Measurements from ENCODE around the gene PRICKLE2. TPM values are rescaled to one million over a fixed set of nuclear protein-coding genes. Genes with fewer than 3 reads are reported as not detected.

The PRICKLE2 gene
- total RNA-seq, 4 donors from 2014 or later: 71.8 to 99.9 (median 84.4) TPM

- DNase-seq (ENCODE audit: extremely low spot score): peak; percentile 78
- Histone ChIP-seq H3K9me3 (no peaks in the 10 kb centered on the region), H3K27ac (replicated peaks in 1 of 4) (no peak overlapping the region), H3K4me3 (no peak overlapping the region), H3K27me3 (no peaks in the 10 kb centered on the region), H3K4me1 (peaks cover 0 to 19% (median 5%) of the 10 kb centered on the region in 4 donors), H3K36me3 (no peaks in the 10 kb centered on the region)
- TF ChIP-seq POLR2AphosphoS5 (IDR thresholded peaks at IDR 0.05) (no peak), POLR2A (IDR thresholded peaks at IDR 0.05; ENCODE audit: low read depth) (no peak), EP300 (IDR thresholded peaks at IDR 0.05) (no peak)
- TF ChIP-seq, protein P1, sequence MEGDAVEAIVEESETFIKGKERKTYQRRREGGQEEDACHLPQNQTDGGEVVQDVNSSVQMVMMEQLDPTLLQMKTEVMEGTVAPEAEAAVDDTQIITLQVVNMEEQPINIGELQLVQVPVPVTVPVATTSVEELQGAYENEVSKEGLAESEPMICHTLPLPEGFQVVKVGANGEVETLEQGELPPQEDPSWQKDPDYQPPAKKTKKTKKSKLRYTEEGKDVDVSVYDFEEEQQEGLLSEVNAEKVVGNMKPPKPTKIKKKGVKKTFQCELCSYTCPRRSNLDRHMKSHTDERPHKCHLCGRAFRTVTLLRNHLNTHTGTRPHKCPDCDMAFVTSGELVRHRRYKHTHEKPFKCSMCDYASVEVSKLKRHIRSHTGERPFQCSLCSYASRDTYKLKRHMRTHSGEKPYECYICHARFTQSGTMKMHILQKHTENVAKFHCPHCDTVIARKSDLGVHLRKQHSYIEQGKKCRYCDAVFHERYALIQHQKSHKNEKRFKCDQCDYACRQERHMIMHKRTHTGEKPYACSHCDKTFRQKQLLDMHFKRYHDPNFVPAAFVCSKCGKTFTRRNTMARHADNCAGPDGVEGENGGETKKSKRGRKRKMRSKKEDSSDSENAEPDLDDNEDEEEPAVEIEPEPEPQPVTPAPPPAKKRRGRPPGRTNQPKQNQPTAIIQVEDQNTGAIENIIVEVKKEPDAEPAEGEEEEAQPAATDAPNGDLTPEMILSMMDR (IDR thresholded peaks at IDR 0.05): no peak
- intact Hi-C loops (cut with DNase I): no loop called here
- 62% methylated on average over 10 of the region's 10 CpGs for WGBS
Observed at GRCh38 chr3:64067506-64068346, 157.5 kb downstream of the PRICKLE2 start.

DNA sequence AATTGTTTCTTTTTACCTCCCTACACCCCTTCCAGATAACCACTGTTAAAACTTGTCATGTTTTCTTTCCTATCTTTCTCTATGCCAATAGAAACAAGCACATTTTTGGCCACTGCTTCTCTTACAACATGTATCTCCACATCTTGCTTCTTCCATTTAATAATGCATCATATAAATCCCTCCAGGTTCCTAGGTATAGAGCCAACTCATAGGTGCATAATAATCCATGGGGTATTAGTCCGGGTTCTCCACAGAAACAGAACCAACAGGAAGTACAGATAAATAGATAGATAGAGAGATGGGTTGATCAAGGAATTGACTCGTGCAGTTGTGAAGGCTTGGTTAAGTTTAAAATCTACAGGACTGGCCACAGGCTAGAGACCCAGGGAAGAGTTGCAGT is 160.5 kb downstream of the PRICKLE2 start:
- 89% methylated on average over 2 of the region's 2 CpGs for WGBS
- Histone ChIP-seq H3K36me3 (no peaks in the 10 kb centered on the region), H3K27me3 (no peaks in the 10 kb centered on the region), H3K4me3 (no peak overlapping the region), H3K9me3 (no peaks in the 10 kb centered on the region), H3K27ac (replicated peaks in 1 of 4) (no peak overlapping the region), H3K4me1 (peaks cover 0 to 7% (median 0%) of the 10 kb centered on the region in 4 donors)
- no peak for TF ChIP-seq EP300 (IDR thresholded peaks at IDR 0.05)
- intact Hi-C loops (cut with DNase I): no loop called here
- no peak for DNase-seq (ENCODE audit: extremely low spot score)

DNA sequence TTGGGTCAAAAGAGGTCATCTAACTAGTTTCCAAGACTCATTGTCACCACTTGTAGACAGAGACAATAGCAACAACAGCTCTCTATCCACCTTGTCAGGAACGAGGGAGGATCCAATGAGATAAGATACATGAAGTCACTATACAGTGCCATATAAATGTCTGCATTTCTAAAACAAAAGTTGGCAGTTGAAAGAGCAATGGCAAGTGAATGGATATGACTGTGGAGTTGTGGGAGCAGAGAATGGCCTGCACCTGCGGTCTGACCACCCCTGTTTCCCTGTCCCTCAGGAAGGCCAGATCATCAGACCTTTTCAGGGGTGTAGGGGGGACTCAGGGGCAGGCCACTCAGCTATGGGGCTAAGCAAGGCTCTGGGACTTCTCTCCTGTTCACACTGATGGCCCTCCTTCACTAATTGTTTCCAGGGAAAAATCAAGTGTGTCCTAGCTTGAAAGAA is 161.3 kb downstream of the PRICKLE2 start:
- intact Hi-C loops (cut with DNase I): no loop called here
- TF ChIP-seq EP300 (IDR thresholded peaks at IDR 0.05) (no peak), POLR2AphosphoS5 (IDR thresholded peaks at IDR 0.05) (no peak), POLR2A (IDR thresholded peaks at IDR 0.05; ENCODE audit: low read depth) (no peak)
- TF ChIP-seq, protein P1 (IDR thresholded peaks at IDR 0.05): no peak
- Histone ChIP-seq H3K4me3 (no peak overlapping the region), H3K27me3 (no peaks in the 10 kb centered on the region), H3K36me3 (no peaks in the 10 kb centered on the region), H3K27ac (replicated peaks in 1 of 4) (no peak overlapping the region), H3K9me3 (no peaks in the 10 kb centered on the region), H3K4me1 (peaks cover 0 to 10% (median under 1%) of the 10 kb centered on the region in 4 donors)
- peak; percentile 72 for DNase-seq (ENCODE audit: extremely low spot score)
- WGBS: 72% methylated on average over 2 of the region's 2 CpGs

DNA sequence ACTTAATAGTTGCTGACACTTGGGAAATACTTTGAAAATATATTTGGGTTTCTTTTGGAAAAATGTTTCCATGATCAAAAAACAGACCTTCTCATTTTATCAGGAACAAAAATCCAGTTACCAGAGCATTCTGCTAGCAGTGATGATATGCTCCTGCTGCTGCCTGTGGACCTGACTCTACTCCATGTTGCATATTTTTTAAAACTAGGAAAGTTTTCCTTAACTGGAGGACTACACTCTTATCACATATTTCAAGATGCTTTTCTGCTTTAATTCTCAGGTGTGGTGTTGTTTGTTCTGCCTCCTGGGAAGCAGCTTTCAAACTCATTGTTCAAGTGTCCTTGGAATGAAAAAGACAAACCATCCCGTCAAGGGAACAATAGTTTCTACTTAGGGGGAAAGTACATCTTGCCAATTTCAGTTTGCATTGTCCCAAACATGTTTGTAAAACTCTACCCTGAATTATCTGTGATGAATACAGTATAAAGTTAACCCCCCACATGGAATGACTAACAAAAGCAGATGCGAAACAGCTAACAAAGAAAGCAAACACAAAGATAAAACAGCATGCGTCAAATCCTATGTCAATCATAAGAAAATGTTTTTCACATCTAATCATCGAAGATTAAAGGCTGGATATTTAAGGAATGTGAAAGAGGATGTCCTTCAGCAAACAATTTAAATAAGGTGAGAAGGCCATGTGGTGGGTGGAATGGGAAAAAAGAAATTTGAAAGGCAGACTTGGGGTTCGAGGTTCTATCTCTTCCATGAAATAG is 161.9 kb downstream of the PRICKLE2 start:
- peak; percentile 17 for DNase-seq (ENCODE audit: extremely low spot score)
- Histone ChIP-seq H3K27ac (replicated peaks in 1 of 4) (no peak overlapping the region), H3K27me3 (no peaks in the 10 kb centered on the region), H3K4me3 (no peak overlapping the region), H3K36me3 (no peaks in the 10 kb centered on the region), H3K4me1 (peaks cover 0 to 15% (median 4%) of the 10 kb centered on the region in 4 donors), H3K9me3 (no peaks in the 10 kb centered on the region)
- intact Hi-C loops (cut with DNase I): no loop called here
- no peak for TF ChIP-seq EP300 (IDR thresholded peaks at IDR 0.05)
- TF ChIP-seq, protein P1 (IDR thresholded peaks at IDR 0.05): no peak
- TF ChIP-seq POLR2AphosphoS5 (IDR thresholded peaks at IDR 0.05): no peak
- TF ChIP-seq POLR2A (IDR thresholded peaks at IDR 0.05; ENCODE audit: low read depth): no peak
- 83% methylated on average over 5 of the region's 5 CpGs for WGBS

- Histone ChIP-seq H3K36me3 (no peaks in the 10 kb centered on the region), H3K27ac (replicated peaks in 1 of 4) (no peak overlapping the region), H3K27me3 (no peaks in the 10 kb centered on the region), H3K9me3 (no peaks in the 10 kb centered on the region), H3K4me1 (peaks cover 0 to 11% (median 5%) of the 10 kb centered on the region in 4 donors), H3K4me3 (no peak overlapping the region)
- 95% methylated on average over 5 of the region's 5 CpGs for WGBS
- no peak for TF ChIP-seq EP300 (IDR thresholded peaks at IDR 0.05)
- no peak for TF ChIP-seq POLR2A (IDR thresholded peaks at IDR 0.05; ENCODE audit: low read depth)
- TF ChIP-seq POLR2AphosphoS5 (IDR thresholded peaks at IDR 0.05): no peak
- TF ChIP-seq, protein P1 (IDR thresholded peaks at IDR 0.05): no peak
- DNase-seq (ENCODE audit: extremely low spot score): peak; percentile 64
- intact Hi-C loops (cut with DNase I): no loop called here
Observed at GRCh38 chr3:64061628-64062027, 163.6 kb downstream of the PRICKLE2 start.

Data from esophagus muscularis mucosa (tissue), 4 donors.